HEK293T (cell line): ENCODE measurements around the gene MBOAT1.
A peak's percentile ranks its signal among the peaks of the same experiment; 100 is the strongest.

Experiments
- CTCF ChIA-PET: fragments of 350-600 bp; formaldehyde crosslinking; extraction: SDS; loops from one replicate; lab custom pipeline; 2021; ENCODE audit warnings: antibody characterized with exemption, inconsistent platforms; lab: Yijun Ruan, JAX
- POLR2A ChIA-PET: fragments of 350-600 bp; formaldehyde crosslinking; extraction: SDS; loops from one replicate; lab custom pipeline; 2020; ENCODE audit warnings: antibody characterized with exemption, inconsistent platforms; lab: Yijun Ruan, JAX
- DNase-seq: peaks from one replicate; pipeline ENCODE4 v3.0.0; 2012; ENCODE audit warnings: mixed read lengths; ENCODE audit errors: extremely low spot score
- ARNT ChIP-seq: fragments of 450-650 bp; IDR thresholded peaks from 2 replicates; pipeline ENCODE4 v1.6.1; 2017; ENCODE audit warnings: mild to moderate bottlenecking
- BHLHE40 ChIP-seq: fragments of 450-650 bp; IDR thresholded peaks from 2 replicates; pipeline ENCODE4 v1.6.1; 2016; ENCODE audit warnings: mild to moderate bottlenecking, moderate library complexity, borderline replicate concordance
- CTBP1 ChIP-seq: fragments of 450-650 bp; IDR thresholded peaks from 2 replicates; pipeline ENCODE4 v1.6.1; 2016; ENCODE audit warnings: borderline replicate concordance
- ELF4 ChIP-seq: fragments of 450-650 bp; IDR thresholded peaks from 2 replicates; pipeline ENCODE4 v1.6.1; 2017; ENCODE audit warnings: antibody characterized with exemption
- FOXA1 ChIP-seq: fragments of 450-650 bp; IDR thresholded peaks from 2 replicates; pipeline ENCODE4 v1.6.1; 2016; ENCODE audit warnings: mild to moderate bottlenecking
- FOXK2 ChIP-seq: fragments of 450-650 bp; IDR thresholded peaks from 2 replicates; pipeline ENCODE4 v1.6.1; 2016; ENCODE audit warnings: mild to moderate bottlenecking
- FOXM1 ChIP-seq: fragments of 450-650 bp; IDR thresholded peaks from 2 replicates; pipeline ENCODE4 v1.6.1; 2017; ENCODE audit warnings: mild to moderate bottlenecking, borderline replicate concordance
- HDGF ChIP-seq: fragments of 450-650 bp; IDR thresholded peaks from 2 replicates; pipeline ENCODE4 v1.6.1; 2017; ENCODE audit warnings: antibody characterized with exemption, borderline replicate concordance
- L3MBTL2 ChIP-seq: fragments of 450-650 bp; conservative IDR thresholded peaks from 2 replicates; pipeline ENCODE4 v1.6.1; 2016; ENCODE audit warnings: mild to moderate bottlenecking
- LEF1 ChIP-seq: fragments of 450-650 bp; IDR thresholded peaks from 2 replicates; pipeline ENCODE4 v1.6.1; 2017; ENCODE audit warnings: mild to moderate bottlenecking, borderline replicate concordance
- NFRKB ChIP-seq: fragments of 450-650 bp; IDR thresholded peaks from 2 replicates; pipeline ENCODE4 v1.6.1; 2016; ENCODE audit warnings: mild to moderate bottlenecking, moderate library complexity
- PKNOX1 ChIP-seq: fragments of 450-650 bp; IDR thresholded peaks from 2 replicates; pipeline ENCODE4 v1.6.1; 2016
- SP1 ChIP-seq: fragments of 450-650 bp; IDR thresholded peaks from 2 replicates; pipeline ENCODE4 v1.6.1; 2017
- SUZ12 ChIP-seq: fragments of 450-650 bp; IDR thresholded peaks from 2 replicates; pipeline ENCODE4 v1.6.1; 2016; ENCODE audit warnings: mild to moderate bottlenecking
- TARDBP ChIP-seq: fragments of 450-650 bp; IDR thresholded peaks from 2 replicates; pipeline ENCODE4 v1.6.1; 2016
- ZNF384 ChIP-seq: fragments of 450-650 bp; IDR thresholded peaks from 2 replicates; pipeline ENCODE4 v1.6.1; 2016

MBOAT1 gene

GRCh38 chr6:20213271-20213798, 1.1 kb upstream of the MBOAT1 start:
- CTCF ChIA-PET = no interaction called here
- DNase-seq = no peak
- POLR2A ChIA-PET = interaction anchor here (0.9 to 1.2 kb wide), 3 partner anchors 8 to 84 kb away, joined by 3 to 4 read pairs (median 4); no protein-coding TSS in a partner anchor
- TF ChIP-seq ARNT = no peak
- TF ChIP-seq LEF1 = no peak
- TF ChIP-seq FOXA1 = no peak
- no peak for TF ChIP-seq NFRKB
- TF ChIP-seq L3MBTL2 = peak; percentile 45; the same call in 1 of the 2 replicates
- no peak for TF ChIP-seq SUZ12
- TF ChIP-seq CTBP1 = no peak; the same call in 1 of the 2 replicates
- TF ChIP-seq TARDBP = no peak
- TF ChIP-seq BHLHE40 = no peak
- no peak for TF ChIP-seq FOXM1
- TF ChIP-seq FOXK2 = no peak
- TF ChIP-seq HDGF = no peak
- TF ChIP-seq ZNF384 = peak; percentile 54; the same call in 1 of the 2 replicates
- TF ChIP-seq SP1 = no peak
- 0 out of 2 replicates have a peak, but pooled peaks have one; percentile 6 for TF ChIP-seq ELF4
- peak; percentile 11; the same call in 1 of the 2 replicates for TF ChIP-seq PKNOX1

GRCh38 chr6:20211941-20212391, 303 bp downstream of the MBOAT1 start:
- DNase-seq = no peak
- TF ChIP-seq HDGF (no peak), L3MBTL2 (peak; percentile 57; the same call in 1 of the 2 replicates)
- ChIA-PET CTCF (interaction anchor here (0.6 to 1.0 kb wide), 2 partner anchors 30 to 86 kb away, joined by 3 to 4 read pairs; no protein-coding TSS in a partner anchor), POLR2A (interaction anchor here (0.9 to 1.2 kb wide), 3 partner anchors 10 to 156 kb away, joined by 3 to 5 read pairs (median 3); no protein-coding TSS in a partner anchor)

GRCh38 chr6:20211037-20211940, 980 bp downstream of the MBOAT1 start:
- ChIA-PET CTCF (interaction anchor here (0.9 kb wide), 1 partner anchor 84 kb away, joined by 3 read pairs; no protein-coding TSS in a partner anchor), POLR2A (interaction anchor here (1.1 kb wide), 1 partner anchor 9 kb away, joined by 5 read pairs; no protein-coding TSS in a partner anchor)
- TF ChIP-seq L3MBTL2 (no peak), NFRKB (no peak), SUZ12 (no peak), TARDBP (no peak), ZNF384 (no peak), BHLHE40 (no peak), FOXA1 (no peak), ELF4 (no peak), PKNOX1 (no peak), FOXK2 (no peak), ARNT (no peak)
- no peak for DNase-seq

GRCh38 chr6:20210158-20210557, 2.1 kb downstream of the MBOAT1 start:
- TF ChIP-seq ARNT (no peak), ZNF384 (no peak)
- CTCF ChIA-PET = no interaction called here
- POLR2A ChIA-PET = no interaction called here
- no peak for DNase-seq

- ChIA-PET POLR2A (no interaction called here), CTCF (interaction anchor here (1.0 kb wide), 1 partner anchor 82 kb away, joined by 5 read pairs; no protein-coding TSS in a partner anchor)
- TF ChIP-seq FOXK2 = no peak
- TF ChIP-seq L3MBTL2 = no peak
- no peak for TF ChIP-seq CTBP1
- TF ChIP-seq SP1 = no peak
- TF ChIP-seq LEF1 = no peak
- no peak for TF ChIP-seq HDGF
- TF ChIP-seq BHLHE40 = no peak
- no peak for TF ChIP-seq TARDBP
- TF ChIP-seq ELF4 = no peak
- no peak for TF ChIP-seq PKNOX1
- TF ChIP-seq SUZ12 = no peak
- TF ChIP-seq ARNT = no peak
- no peak for TF ChIP-seq ZNF384
- no peak for TF ChIP-seq FOXA1
- TF ChIP-seq FOXM1 = no peak
- TF ChIP-seq NFRKB = no peak
- no peak for DNase-seq
These were observed 3.4 kb downstream of the MBOAT1 start for GRCh38 chr6:20208687-20209378.

- no peak for DNase-seq
- no peak for TF ChIP-seq L3MBTL2
- no peak for TF ChIP-seq ZNF384
- no peak for TF ChIP-seq LEF1
- no peak for TF ChIP-seq ARNT
- TF ChIP-seq TARDBP = no peak
- no peak for TF ChIP-seq FOXM1
- TF ChIP-seq NFRKB = no peak
- TF ChIP-seq FOXA1 = no peak
- no peak for TF ChIP-seq SUZ12
- TF ChIP-seq FOXK2 = no peak
- TF ChIP-seq ELF4 = no peak
- no peak for TF ChIP-seq HDGF
- no peak for TF ChIP-seq SP1
- no peak for TF ChIP-seq CTBP1
- no peak for TF ChIP-seq PKNOX1
- CTCF ChIA-PET = no interaction called here
- POLR2A ChIA-PET = no interaction called here
These were observed 5.2 kb downstream of the MBOAT1 start for GRCh38 chr6:20207088-20207418.
